Activated CD4-positive, CD25-positive, alpha-beta regulatory T cell treated with anti-CD3 and anti-CD28 coated beads, Interleukin-2, amount 50 U/mL, for 16 hours (primary cell): ENCODE results near the gene CKB.
"Not testable (repeated sequence)": the region's sequence is repeated elsewhere in the genome, so short reads cannot be mapped to it uniquely, and the experiment has no call there.

Source experiments
- DNase-seq: peaks from one replicate; pipeline ENCODE4 v3.0.0-alpha.2; 2020; ENCODE audit warnings: low read depth, low spot score

Gene CKB

DNA sequence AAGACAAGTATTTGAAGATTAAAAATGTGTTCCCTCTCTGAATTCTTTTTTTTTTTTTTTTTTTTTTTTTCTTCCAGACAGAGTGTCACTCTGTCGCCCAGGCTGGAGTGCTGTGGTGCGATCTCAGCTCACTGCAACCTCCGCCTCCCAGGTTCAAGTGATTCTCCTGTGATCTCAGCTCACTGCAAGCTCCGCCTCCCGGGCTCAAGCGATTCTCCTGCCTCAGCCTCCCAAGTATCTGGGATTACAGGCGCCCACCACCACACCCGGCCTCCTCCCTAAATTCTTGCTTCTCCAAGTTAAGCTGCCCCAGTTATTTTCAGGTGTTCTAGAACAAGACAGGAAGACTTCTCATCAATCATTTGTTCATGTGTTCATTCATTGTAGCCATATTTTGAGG lies 10.4 kb downstream of the CKB start:
- DNase-seq: not testable (repeated sequence)

GRCh38 chr14:103510724-103511693 lies 11.6 kb downstream of the CKB start:
- no peak for DNase-seq

DNA sequence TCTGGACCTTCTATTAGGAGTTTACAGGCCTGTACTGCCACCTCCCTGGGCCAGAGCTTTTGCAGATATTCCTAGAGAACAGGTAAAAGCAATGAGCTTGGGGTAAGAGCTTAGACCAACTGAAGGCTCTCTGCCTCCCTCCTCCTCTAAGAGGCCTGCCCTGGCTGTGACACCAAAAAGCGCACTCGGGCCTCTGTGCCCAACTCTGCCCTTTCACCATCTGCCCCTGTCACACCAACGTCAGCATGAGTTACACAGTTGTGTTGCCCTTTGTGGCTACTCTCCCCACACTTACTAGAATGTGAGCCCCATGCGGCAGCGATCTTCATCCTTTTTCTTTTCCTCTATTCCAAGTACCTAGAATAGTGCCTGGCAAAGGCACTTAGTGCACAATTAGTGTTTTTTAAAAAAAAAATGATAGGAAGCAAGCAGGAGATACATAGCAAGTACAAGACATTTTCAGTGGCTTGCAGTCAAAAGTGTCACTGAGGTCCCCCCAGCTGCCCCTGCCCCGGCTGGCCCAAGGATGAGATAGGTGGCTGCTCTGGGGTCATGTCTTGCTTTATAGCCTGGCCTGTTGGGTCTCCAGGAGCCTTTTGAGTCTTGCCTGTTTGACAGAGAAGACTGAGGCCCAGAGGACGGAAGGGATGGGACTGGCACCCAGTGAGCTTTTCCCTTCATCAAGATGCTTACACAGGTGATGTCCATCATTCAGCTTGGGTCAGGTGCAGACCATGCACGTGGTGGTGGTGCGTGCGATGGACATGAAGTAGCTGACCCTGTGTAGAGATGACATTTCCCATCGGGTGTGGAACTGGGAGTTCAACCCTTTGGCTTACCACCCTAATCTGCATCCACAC lies 12.5 kb downstream of the CKB start:
- DNase-seq: no peak

DNA sequence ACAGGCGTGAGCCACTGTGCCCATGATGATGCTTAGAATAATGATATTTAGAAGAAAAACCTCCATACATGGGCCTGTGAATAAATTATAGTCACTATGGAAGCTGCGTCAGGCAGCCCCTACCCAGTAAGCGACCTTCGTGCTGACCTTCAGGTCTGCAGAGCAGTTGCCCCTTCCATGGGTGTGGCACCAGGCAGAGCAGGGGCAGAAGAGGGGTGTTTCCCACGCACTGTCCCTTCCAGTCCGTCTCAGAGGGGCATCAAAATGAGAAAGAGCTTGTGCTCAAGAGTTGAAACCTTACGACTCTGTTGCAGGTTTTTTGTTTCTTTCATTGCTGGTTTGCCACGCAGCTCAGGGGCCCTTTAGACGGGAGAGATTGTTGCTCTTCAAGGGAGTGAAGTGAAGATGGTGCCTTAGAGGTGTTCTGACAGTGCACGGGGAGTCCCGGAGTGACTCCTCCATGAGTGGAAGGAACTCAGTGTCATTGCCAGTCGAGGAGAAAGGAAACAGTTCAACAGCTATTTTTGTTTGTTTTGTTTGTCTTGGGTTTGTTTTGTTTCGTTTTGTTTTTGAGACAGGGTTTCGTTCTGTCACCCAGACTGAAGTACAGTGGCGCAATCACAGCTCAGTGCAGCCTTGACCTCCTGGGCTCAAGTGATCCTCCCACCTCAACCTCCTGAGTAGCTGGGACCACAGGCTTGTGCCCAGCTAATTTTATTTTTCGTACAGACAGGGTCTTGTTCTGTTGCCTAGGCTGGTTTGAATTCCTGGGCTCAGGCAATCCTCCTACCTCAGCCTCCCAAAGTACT lies 13.9 kb downstream of the CKB start:
- DNase-seq: no peak

DNA sequence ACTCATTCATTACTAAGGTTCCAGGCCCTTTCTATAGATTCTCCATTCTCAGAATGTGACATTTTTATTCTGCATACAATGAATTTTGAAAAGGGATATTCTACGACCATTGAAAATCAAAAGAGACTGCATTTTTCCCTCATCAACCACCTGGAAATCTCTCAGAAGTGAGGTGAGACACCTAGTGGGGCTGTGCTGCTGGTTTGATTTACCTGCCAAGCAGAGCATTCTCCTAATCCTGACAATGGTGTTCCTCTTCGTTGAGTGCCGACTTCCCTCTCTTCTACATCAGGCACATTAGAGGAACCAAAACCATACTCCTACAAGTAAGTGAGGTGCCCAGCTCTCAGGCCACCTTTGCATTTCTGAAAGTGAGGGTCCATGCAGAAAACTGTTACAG lies 14.9 kb downstream of the CKB start:
- no peak for DNase-seq

DNA sequence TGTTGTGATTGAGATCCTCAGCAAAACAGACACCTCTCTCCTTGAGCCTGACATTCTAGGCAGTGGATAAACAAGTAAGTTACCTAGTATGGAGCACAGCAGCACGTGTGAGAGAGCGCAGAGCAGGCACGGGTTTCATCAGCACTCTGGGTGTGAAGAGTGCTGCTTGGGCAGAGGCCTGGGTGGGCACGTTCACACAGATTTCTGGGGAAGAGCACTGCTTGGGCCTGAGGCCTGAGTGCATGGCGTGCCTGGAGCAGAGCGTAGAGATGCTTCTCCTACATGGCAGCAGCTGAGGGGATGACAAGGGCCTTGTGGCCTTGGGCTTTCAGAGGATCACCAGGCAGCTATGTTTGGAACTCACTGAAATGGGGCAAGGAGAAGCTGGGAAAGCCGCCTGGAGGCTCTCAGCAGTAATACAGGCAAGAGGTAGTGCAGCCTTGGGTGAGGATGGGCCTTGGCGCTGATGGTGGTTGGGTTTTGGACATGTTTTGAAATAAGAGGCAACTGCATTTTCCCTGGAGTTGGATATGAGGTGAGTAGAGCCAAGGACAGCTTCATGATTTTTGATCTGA lies 17.6 kb downstream of the CKB start:
- no peak for DNase-seq

GRCh38 chr14:103503296-103503695 lies 19.3 kb downstream of the CKB start:
- no peak for DNase-seq

DNA sequence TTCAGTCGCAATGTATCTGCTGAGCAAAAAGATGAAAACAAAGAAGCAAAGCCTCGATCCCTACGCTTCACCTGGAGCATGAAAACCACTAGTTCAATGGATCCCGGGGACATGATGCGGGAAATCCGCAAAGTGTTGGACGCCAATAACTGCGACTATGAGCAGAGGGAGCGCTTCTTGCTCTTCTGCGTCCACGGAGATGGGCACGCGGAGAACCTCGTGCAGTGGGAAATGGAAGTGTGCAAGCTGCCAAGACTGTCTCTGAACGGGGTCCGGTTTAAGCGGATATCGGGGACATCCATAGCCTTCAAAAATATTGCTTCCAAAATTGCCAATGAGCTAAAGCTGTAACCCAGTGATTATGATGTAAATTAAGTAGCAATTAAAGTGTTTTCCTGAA lies 19.8 kb downstream of the CKB start:
- no peak for DNase-seq

GRCh38 chr14:103501921-103502669 lies 20.5 kb downstream of the CKB start:
- no peak for DNase-seq

DNA sequence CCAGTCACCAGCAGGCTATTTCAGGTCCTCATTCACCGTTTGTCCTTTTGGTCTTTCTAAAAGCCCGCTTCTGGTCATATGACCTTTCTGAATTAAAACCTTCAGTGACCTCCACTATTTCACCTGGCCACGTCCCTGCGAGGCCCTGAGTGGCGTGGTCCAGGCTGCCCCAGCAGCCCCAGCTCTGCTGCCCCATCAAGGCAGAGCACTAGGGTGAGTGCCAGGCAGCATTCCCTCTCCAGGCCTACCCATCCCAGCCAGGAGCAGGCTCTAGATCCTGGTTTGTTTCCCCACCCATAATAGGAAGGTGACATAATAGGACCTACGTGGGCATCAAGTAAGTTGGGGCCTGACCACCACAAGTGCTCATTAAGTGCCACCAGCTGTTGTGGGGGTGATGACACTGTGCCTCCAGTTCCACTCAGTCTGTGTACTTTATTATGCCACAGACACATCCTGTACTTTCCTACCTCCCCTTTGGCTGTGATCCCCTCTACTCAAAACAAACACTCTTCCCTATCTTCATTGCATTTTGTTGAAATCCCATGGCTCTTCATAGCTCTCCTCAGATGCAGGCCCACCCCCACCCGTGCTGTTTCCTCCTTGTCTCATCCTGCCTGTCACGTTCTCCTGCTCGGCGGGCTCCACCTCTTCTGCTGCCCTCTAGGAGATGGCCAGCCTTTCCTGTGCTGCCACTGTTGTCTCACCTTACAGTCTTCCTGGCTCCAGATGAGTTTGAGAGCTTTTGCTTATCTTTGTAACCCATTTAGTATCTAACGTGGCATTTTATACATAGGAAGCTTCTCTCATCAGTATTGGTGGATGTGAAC lies 21.4 kb downstream of the CKB start:
- no peak for DNase-seq

- peak; percentile 59 for DNase-seq
Observed at GRCh38 chr14:103500148-103500990, 22.3 kb downstream of the CKB start.

DNA sequence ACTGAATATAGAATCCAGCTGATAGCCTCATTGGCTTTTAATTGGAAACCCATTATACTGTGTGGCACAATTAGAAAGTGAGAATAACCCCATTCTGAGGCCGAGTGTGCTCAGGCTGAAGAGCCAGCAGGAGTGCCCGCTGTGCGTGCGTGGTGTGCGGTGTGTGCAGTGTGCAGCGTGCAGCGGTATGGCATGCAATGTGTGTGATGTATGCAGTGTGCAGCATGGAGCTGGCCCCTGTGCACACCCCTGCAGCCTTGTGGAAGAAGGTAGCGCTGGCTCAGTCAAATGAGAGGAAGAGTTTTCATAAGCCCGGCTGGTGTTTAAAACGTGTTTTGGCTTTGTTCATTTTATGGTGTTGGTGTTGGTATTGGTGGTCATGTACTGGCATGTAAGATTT lies 22.9 kb downstream of the CKB start:
- DNase-seq: no peak

GRCh38 chr14:103496776-103497175 lies 25.9 kb downstream of the CKB start:
- DNase-seq: no peak

GRCh38 chr14:103495854-103496253 lies 26.8 kb downstream of the CKB start:
- DNase-seq: no peak

DNA sequence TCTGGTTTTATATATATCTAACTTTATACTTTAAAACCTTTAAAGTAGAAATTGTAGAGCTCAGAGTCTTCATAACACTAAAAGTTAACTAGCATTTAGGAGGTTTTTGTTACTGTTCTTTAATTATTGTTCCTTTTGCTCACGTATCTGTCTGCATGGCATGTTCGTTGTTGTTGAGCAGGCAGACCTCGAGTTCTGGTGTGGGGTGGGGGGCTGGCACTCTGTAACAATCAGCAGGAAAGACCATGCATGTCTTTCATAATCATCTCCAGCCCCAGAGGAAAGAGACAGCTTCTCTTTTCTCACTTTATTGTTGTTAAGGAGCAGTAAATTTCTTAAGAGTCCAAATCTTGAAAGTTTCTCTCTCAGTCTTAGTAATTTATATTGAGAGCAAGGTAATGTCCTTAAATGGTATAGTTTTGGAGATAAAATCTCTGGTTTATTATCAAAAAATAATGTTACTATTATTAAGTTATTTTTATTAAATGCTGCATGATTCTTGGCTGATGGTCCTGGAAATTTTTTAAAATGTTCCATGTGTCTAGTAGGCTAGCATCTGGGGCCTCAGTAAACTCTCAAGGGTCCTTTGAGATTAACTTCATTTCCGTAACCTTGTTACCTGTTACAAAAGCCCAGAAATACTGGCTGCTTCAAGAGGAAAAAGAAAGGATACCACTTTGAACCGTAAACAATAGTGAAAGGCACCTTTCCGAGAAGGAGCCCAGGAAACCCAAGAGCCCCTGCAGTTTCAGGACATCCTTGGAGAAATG lies 30.3 kb downstream of the CKB start:
- no peak for DNase-seq

DNA sequence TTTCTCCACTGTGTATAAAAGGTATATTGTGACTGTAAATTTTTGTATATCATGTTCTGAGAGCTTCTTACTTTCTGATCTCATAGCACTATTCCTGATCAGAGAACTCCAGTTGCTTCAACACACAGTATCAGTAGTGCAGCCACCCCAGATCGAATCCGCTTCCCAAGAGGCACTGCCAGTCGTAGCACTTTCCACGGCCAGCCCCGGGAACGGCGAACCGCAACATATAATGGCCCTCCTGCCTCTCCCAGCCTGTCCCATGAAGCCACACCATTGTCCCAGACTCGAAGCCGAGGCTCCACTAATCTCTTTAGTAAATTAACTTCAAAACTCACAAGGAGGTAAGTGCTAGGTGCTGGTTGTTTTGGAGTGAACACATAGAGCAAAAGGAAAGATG lies 30.9 kb downstream of the CKB start:
- no peak for DNase-seq

GRCh38 chr14:103489621-103490020 lies 33.0 kb downstream of the CKB start:
- DNase-seq: no peak

DNA sequence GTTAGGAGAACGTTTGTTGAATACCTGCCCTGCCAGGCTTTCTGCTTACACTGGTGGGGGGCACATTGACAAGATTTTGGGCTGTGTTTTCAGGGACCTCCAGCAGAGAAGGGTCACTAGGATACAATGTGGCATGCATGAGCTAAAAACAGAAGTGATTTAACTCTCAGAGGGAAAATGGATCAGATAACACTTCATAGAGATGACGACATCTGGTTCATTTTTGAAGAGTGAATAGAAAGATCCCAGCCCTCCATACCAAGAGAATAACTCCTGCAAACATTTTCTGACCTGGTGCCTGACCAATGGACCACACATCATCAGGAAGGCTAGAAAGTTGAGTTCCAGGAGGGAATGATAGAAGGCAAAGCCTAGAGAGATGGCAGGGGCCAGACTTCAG lies 33.7 kb downstream of the CKB start:
- DNase-seq: no peak
